HCT116 (cell line): Measurements from ENCODE around the gene RASGRP2. TPM values are rescaled to one million over a fixed set of nuclear protein-coding genes. Genes with fewer than 3 reads are reported as not detected.

Experiments
- ATAC-seq: fragments of 200-7000 bp; cut with Tn5 transposase; 2 replicates; pipeline ENCODE4 v1.9.1; 2020; ENCODE audit warnings: mild to moderate bottlenecking, moderate library complexity
- BruUV-seq: library from RNA; stranded (reverse); fragments of 400-500 nt; replicated peaks from 2 replicates; lab custom pipeline; 2021; lab: Mats Ljungman, UMichigan
- CTCF ChIA-PET: fragments of 300-600 bp; sonication (Branson Sonifier 250); formaldehyde crosslinking; loops from one replicate; lab custom pipeline; 2021; ENCODE audit warnings: antibody characterized with exemption; lab: Charles Lee
- POLR2A ChIA-PET: fragments of 300-600, 350-600 bp; sonication (Branson Sonifier 250); formaldehyde crosslinking; loops from one replicate; lab custom pipeline; 2021; ENCODE audit warnings: antibody characterized with exemption; lab: Charles Lee
- RAD21 ChIA-PET, 2 experiments: fragments of 300-600 bp; sonication (Branson Sonifier 250); formaldehyde crosslinking; loops; one replicate each; lab custom pipeline; 2023; ENCODE audit warnings: low total read pairs in 2 of 2; ENCODE audit not compliant: uncharacterized antibody in 2 of 2, unreplicated experiment in 2 of 2, low non-redundant PET in 1 of 2; lab: Charles Lee
- DNase-seq: peaks from one replicate; pipeline ENCODE4 v3.0.0-alpha.2; 2010; ENCODE audit warnings: low read depth, low spot score
- H2AFZ ChIP-seq: fragments of 200-600 bp; shearing (Covaris generic), sonication (generic); 2 replicates; pipeline ENCODE4 v1.6.1; 2017; ENCODE audit warnings: low read depth, mixed run types, mixed read lengths, antibody characterized with exemption, low read length; ENCODE audit not compliant: poor library complexity, severe bottlenecking
- H3K27ac ChIP-seq: 2 replicates; pipeline ENCODE4 v1.5.1; 2012; ENCODE audit warnings: low read depth, low read length
- H3K27me3 ChIP-seq: fragments of 200-600 bp; sonication (generic); 2 replicates; pipeline ENCODE4 v1.6.1; 2016; ENCODE audit warnings: mixed run types, low read length, mixed read lengths; ENCODE audit not compliant: insufficient read depth
- H3K36me3 ChIP-seq, 2 experiments: fragments of 200-500 bp in 1 of 2; fragments of 200-600 bp in 1 of 2; sonication (Bioruptor generic) in 1 of 2; sonication (generic) in 1 of 2; 2 replicates each; pipeline versions ENCODE4 v1.5.1 to v1.6.1; 2014 to 2016; ENCODE audit warnings: low read length in 2 of 2, inconsistent platforms in 1 of 2, mixed read lengths in 1 of 2, mixed run types in 1 of 2; ENCODE audit not compliant: insufficient read depth in 2 of 2, control insufficient read depth in 1 of 2
- H3K4me1 ChIP-seq, 2 experiments: fragments of 200-600 bp in 1 of 2; sonication (generic) in 1 of 2; 2 replicates each; pipeline versions ENCODE4 v1.5.1 to v1.6.1; 2012 to 2017; ENCODE audit warnings: low read length in 2 of 2, inconsistent platforms in 1 of 2, mild to moderate bottlenecking in 1 of 2, mixed read lengths in 1 of 2, mixed run types in 1 of 2, moderate library complexity in 1 of 2; ENCODE audit not compliant: insufficient read depth in 2 of 2, control insufficient read depth in 1 of 2
- H3K4me2 ChIP-seq: fragments of 200-600 bp; sonication (generic); 2 replicates; pipeline ENCODE4 v1.6.1; 2017; ENCODE audit warnings: mixed run types, low read length, mixed read lengths
- H3K4me3 ChIP-seq, 2 experiments: fragments of 200-600 bp in 1 of 2; sonication (generic) in 1 of 2; replicated peaks in 1 of 2; 2 replicates each; pipeline ENCODE4 v1.5.1; 2011 to 2016; ENCODE audit warnings: low read length in 2 of 2, control low read depth in 1 of 2, low read depth in 1 of 2, mild to moderate bottlenecking in 1 of 2, mixed read lengths in 1 of 2, mixed run types in 1 of 2
- H3K79me2 ChIP-seq: fragments of 200-600 bp; sonication (generic); 2 replicates; pipeline ENCODE4 v1.6.1; 2017; ENCODE audit warnings: mild to moderate bottlenecking, mixed run types, low read length, moderate library complexity, mixed read lengths; ENCODE audit not compliant: insufficient read depth
- H3K9ac ChIP-seq: fragments of 200-600 bp; sonication (generic); 2 replicates; pipeline ENCODE4 v1.6.1; 2016; ENCODE audit warnings: low read length, mixed read lengths
- H3K9me2 ChIP-seq: fragments of 200-600 bp; sonication (generic), shearing (Covaris generic); 2 replicates; pipeline ENCODE4 v1.6.1; 2017; ENCODE audit warnings: mixed run types, mild to moderate bottlenecking, moderate library complexity; ENCODE audit not compliant: insufficient read depth
- H3K9me3 ChIP-seq, 2 experiments: fragments of 200-500 bp in 1 of 2; fragments of 200-600 bp in 1 of 2; sonication (Bioruptor generic) in 1 of 2; sonication (generic) in 1 of 2; 2 replicates each; pipeline ENCODE4 v1.6.1; 2014 to 2017; ENCODE audit warnings: low read length in 2 of 2, mixed read lengths in 2 of 2, inconsistent platforms in 1 of 2, low read depth in 1 of 2, mild to moderate bottlenecking in 1 of 2, mixed run types in 1 of 2, moderate library complexity in 1 of 2; ENCODE audit not compliant: control insufficient read depth in 1 of 2, insufficient read depth in 1 of 2
- H4K20me1 ChIP-seq: fragments of 200-600 bp; sonication (generic), shearing (Covaris generic); 2 replicates; pipeline ENCODE4 v1.6.1; 2017; ENCODE audit warnings: mixed run types, mild to moderate bottlenecking, moderate library complexity; ENCODE audit not compliant: insufficient read depth
- CBX3 ChIP-seq: IDR thresholded peaks from 2 replicates; pipeline ENCODE4 v1.6.1; 2012; ENCODE audit warnings: low read depth
- ELF1 ChIP-seq: IDR thresholded peaks from 2 replicates; pipeline ENCODE4 v1.6.1; 2012; ENCODE audit warnings: low read depth, borderline replicate concordance
- EZH2 ChIP-seq: fragments of 200-600 bp; sonication (generic); IDR thresholded peaks from 2 replicates; pipeline ENCODE4 v1.6.1; 2017; ENCODE audit warnings: antibody characterized with exemption, mixed run types
- FOSL1 ChIP-seq: IDR thresholded peaks from 2 replicates; pipeline ENCODE4 v1.6.1; 2012; ENCODE audit warnings: low read depth
- JUND ChIP-seq: IDR thresholded peaks from 2 replicates; pipeline ENCODE4 v1.6.1; 2012
- POLR2A ChIP-seq: IDR thresholded peaks from 2 replicates; pipeline ENCODE4 v1.7.0; 2011; ENCODE audit warnings: borderline replicate concordance; ENCODE audit not compliant: insufficient read depth, insufficient read length; ENCODE audit errors: extremely low read depth
- POLR2AphosphoS5 ChIP-seq: IDR thresholded peaks from 2 replicates; pipeline ENCODE4 v1.6.1; 2011; ENCODE audit warnings: mild to moderate bottlenecking, low read depth, low read length, moderate library complexity
- RAD21 ChIP-seq: IDR thresholded peaks from 2 replicates; pipeline ENCODE4 v1.6.1; 2012; ENCODE audit warnings: low read depth, mild to moderate bottlenecking
- SIN3A ChIP-seq: IDR thresholded peaks from 2 replicates; pipeline ENCODE4 v1.6.1; 2012; ENCODE audit warnings: low read depth
- SP1 ChIP-seq: IDR thresholded peaks from 2 replicates; pipeline ENCODE4 v1.6.1; 2012; ENCODE audit warnings: low read depth
- YY1 ChIP-seq: IDR thresholded peaks from 2 replicates; pipeline ENCODE4 v1.6.1; 2011; ENCODE audit warnings: low read length, low read depth, moderate library complexity, mild to moderate bottlenecking; ENCODE audit not compliant: insufficient replicate concordance; ENCODE audit errors: extremely low read depth
- ZNF274 ChIP-seq: fragments of 200-500 bp; sonication (Bioruptor generic); IDR thresholded peaks from 2 replicates; pipeline ENCODE4 v1.6.1; 2014; ENCODE audit warnings: mild to moderate bottlenecking, low read depth, low read length, inconsistent platforms
- intact Hi-C: fragments of 100-400 bp; cut with micrococcal nuclease; formaldehyde crosslinking; loops from 2 replicates; pipeline ENCODE4 v1.10.0; 2022
- total RNA-seq: library from RNA; stranded (reverse); gene quantifications from one replicate; pipeline ENCODE4 v1.2.1, GENCODE V29; 2021; ENCODE audit not compliant: unreplicated experiment
- TF ChIP-seq, protein P1 (sequence below): IDR thresholded peaks from 2 replicates; pipeline ENCODE4 v1.6.1; 2012
- TF ChIP-seq, protein P2 (sequence below), 3 experiments: fragments of 200-600 bp in 1 of 3; sonication (generic) in 1 of 3; IDR thresholded peaks in 2 of 3; conservative IDR thresholded peaks in 1 of 3; 2 replicates each; pipeline ENCODE4 v1.5.1; 2012 to 2017; ENCODE audit warnings: low read depth in 2 of 3, low read length in 2 of 3, antibody characterized with exemption in 1 of 3, borderline replicate concordance in 1 of 3, control low read depth in 1 of 3, mild to moderate bottlenecking in 1 of 3, mixed read lengths in 1 of 3, mixed run types in 1 of 3, moderate library complexity in 1 of 3; ENCODE audit not compliant: insufficient read depth in 1 of 3
- TF ChIP-seq, protein P3 (sequence below): IDR thresholded peaks from 2 replicates; pipeline ENCODE4 v1.6.1; 2011; ENCODE audit warnings: mild to moderate bottlenecking, low read length, moderate library complexity; ENCODE audit not compliant: insufficient replicate concordance; ENCODE audit errors: extremely low read depth

Gene RASGRP2
- total RNA-seq, 1 experiment from 2014 or later, result 12.8 TPM

DNA sequence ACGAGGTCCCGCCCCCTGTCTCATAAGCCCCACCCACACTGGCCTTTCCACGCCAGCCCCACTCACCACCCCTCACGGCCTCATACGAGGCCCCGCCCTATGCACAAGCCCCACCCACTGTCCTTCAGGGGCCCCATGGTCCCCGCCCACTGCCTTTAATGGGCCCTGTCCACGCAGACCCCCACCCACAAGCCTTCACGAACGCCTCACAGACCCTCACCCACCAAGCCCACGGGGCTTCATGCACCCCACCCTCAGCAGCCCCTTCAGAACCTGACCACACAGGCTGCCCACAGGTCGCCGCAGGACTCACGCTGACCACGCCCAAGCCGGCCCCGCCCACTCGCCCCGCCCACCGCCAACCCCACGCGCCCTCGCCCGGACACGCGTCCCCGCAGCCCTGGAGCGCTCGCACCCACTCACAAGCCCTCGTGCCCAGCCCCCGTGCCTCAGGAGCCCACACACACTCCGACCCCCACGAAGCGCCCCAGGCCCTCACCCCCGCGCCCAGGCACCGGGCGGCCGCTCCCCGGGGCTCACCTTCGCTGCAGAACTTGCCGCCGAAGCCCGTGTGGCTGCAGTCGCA is 31.4 kb downstream of the RASGRP2 start:
- Histone ChIP-seq H3K9me3 (no peaks in the 10 kb centered on the region), H3K27ac (no peak overlapping the region), H3K79me2 (no peaks in the 10 kb centered on the region), H3K9ac (no peak overlapping the region), H3K27me3 (peaks cover 5% of the 10 kb centered on the region; the same call in 1 of the 2 replicates), H3K36me3 (no peaks in the 10 kb centered on the region), H2AFZ (no peak overlapping the region), H3K4me1 (peaks cover 7 to 23% of the 10 kb centered on the region in 2 experiments; a peak in 3 of 4 replicates), H3K9me2 (no peaks in the 10 kb centered on the region), H4K20me1 (no peaks in the 10 kb centered on the region), H3K4me2 (peak overlapping the region; percentile 25; the same call in 1 of the 2 replicates), H3K4me3 (no peak overlapping the region)
- DNase-seq (no peak), ATAC-seq (peak; percentile 76)
- POLR2A ChIA-PET, result no interaction called here
- RAD21 ChIA-PET, result no interaction called here
- CTCF ChIA-PET, result no interaction called here
- no TSS peak for BruUV-seq
- TF ChIP-seq, protein P1, sequence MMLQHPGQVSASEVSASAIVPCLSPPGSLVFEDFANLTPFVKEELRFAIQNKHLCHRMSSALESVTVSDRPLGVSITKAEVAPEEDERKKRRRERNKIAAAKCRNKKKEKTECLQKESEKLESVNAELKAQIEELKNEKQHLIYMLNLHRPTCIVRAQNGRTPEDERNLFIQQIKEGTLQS, result no peak
- TF ChIP-seq, protein P2, sequence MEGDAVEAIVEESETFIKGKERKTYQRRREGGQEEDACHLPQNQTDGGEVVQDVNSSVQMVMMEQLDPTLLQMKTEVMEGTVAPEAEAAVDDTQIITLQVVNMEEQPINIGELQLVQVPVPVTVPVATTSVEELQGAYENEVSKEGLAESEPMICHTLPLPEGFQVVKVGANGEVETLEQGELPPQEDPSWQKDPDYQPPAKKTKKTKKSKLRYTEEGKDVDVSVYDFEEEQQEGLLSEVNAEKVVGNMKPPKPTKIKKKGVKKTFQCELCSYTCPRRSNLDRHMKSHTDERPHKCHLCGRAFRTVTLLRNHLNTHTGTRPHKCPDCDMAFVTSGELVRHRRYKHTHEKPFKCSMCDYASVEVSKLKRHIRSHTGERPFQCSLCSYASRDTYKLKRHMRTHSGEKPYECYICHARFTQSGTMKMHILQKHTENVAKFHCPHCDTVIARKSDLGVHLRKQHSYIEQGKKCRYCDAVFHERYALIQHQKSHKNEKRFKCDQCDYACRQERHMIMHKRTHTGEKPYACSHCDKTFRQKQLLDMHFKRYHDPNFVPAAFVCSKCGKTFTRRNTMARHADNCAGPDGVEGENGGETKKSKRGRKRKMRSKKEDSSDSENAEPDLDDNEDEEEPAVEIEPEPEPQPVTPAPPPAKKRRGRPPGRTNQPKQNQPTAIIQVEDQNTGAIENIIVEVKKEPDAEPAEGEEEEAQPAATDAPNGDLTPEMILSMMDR (IDR thresholded peaks at IDR 0.05 in 2 of 3, conservative IDR thresholded peaks at IDR 0.05 in 1 of 3; ENCODE audit: borderline replicate concordance in 1 of 3, insufficient read depth in 1 of 3, low read depth in 2 of 3, low read length in 2 of 3), result no peak
- TF ChIP-seq RAD21 (no peak), ELF1 (no peak), YY1 (no peak), EZH2 (no peak), CBX3 (no peak), POLR2A (no peak), SP1 (no peak), SIN3A (no peak), ZNF274 (no peak), JUND (no peak), POLR2AphosphoS5 (no peak), FOSL1 (no peak)
- TF ChIP-seq, protein P3, sequence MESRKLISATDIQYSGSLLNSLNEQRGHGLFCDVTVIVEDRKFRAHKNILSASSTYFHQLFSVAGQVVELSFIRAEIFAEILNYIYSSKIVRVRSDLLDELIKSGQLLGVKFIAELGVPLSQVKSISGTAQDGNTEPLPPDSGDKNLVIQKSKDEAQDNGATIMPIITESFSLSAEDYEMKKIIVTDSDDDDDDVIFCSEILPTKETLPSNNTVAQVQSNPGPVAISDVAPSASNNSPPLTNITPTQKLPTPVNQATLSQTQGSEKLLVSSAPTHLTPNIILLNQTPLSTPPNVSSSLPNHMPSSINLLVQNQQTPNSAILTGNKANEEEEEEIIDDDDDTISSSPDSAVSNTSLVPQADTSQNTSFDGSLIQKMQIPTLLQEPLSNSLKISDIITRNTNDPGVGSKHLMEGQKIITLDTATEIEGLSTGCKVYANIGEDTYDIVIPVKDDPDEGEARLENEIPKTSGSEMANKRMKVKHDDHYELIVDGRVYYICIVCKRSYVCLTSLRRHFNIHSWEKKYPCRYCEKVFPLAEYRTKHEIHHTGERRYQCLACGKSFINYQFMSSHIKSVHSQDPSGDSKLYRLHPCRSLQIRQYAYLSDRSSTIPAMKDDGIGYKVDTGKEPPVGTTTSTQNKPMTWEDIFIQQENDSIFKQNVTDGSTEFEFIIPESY, result no peak
- intact Hi-C loops, result loop anchor here (10.0 kb wide), 1 partner anchor 1208 kb away; the partner anchor contains the start of gene LGALS12
